Esophagus muscularis mucosa (tissue), 4 donors: ENCODE results near the gene SCTR. TPM values are rescaled to one million over a fixed set of nuclear protein-coding genes. Genes with fewer than 3 reads are reported as not detected.

ENCODE experiments used
- DNase-seq: peaks from one replicate; pipeline ENCODE4 v3.0.0-alpha.2; 2017; ENCODE audit errors: extremely low spot score
- H3K27ac ChIP-seq, 4 donors: fragments of 200-600 bp; sonication (generic); replicated peaks in 1 of 4; 1 replicate in 3 of 4; 2 replicates in 1 of 4; pipeline ENCODE4 v1.5.1; 2016 to 2019; ENCODE audit warnings: mild to moderate bottlenecking in 1 of 4
- H3K27me3 ChIP-seq, 4 donors: fragments of 200-600 bp; sonication (generic); one replicate each; pipeline versions ENCODE4 v1.5.1 to v1.6.0; 2016 to 2019
- H3K36me3 ChIP-seq, 4 donors: fragments of 200-600 bp; sonication (generic); one replicate each; pipeline ENCODE4 v1.5.1; 2016 to 2019
- H3K4me1 ChIP-seq, 4 donors: fragments of 200-600 bp; sonication (generic); one replicate each; pipeline ENCODE4 v1.5.1; 2016 to 2019
- H3K4me3 ChIP-seq, 4 donors: fragments of 200-600 bp; sonication (generic); 1 replicate in 2 of 4; 2 replicates in 2 of 4; pipeline ENCODE4 v1.5.1; 2016 to 2019; ENCODE audit warnings: mild to moderate bottlenecking in 4 of 4, moderate library complexity in 1 of 4
- H3K9me3 ChIP-seq, 4 donors: fragments of 200-600 bp; sonication (generic); 1 replicate in 3 of 4; 2 replicates in 1 of 4; pipeline ENCODE4 v1.5.1; 2016 to 2019
- CTCF ChIP-seq, 3 experiments: fragments of 200-600 bp in 2 of 3; fragments of 450-650 bp in 1 of 3; sonication (generic) in 2 of 3; IDR thresholded peaks; one replicate each; pipeline ENCODE4 v1.5.1; 2017 to 2019; ENCODE audit warnings: antibody characterized with exemption in 3 of 3, mild to moderate bottlenecking in 2 of 3, moderate library complexity in 1 of 3
- EP300 ChIP-seq: sonication (generic); formaldehyde crosslinking; IDR thresholded peaks from one replicate; pipeline ENCODE4 v1.6.1; 2017; ENCODE audit warnings: antibody characterized with exemption
- POLR2A ChIP-seq: fragments of 450-650 bp; IDR thresholded peaks from one replicate; pipeline ENCODE4 v1.6.1; 2017; ENCODE audit warnings: antibody characterized with exemption, moderate library complexity, mild to moderate bottlenecking, low read depth
- POLR2AphosphoS5 ChIP-seq, 2 donors: sonication (generic); formaldehyde crosslinking; IDR thresholded peaks; one replicate each; pipeline ENCODE4 v1.6.1; 2017; ENCODE audit warnings: antibody characterized with exemption in 2 of 2
- WGBS: methylation state at CpG from one replicate; pipeline ENCODE4 v1.1.5; 2018; 5-methylcytosine and 5-hydroxymethylcytosine counted together
- intact Hi-C: fragments of 100-400 bp; cut with DNase I; formaldehyde crosslinking; loops from one replicate; pipeline ENCODE4 v1.15.1; 2023
- total RNA-seq, 4 donors: library from RNA; depleted of rRNA; stranded (reverse); fragments of >200 nt; gene quantifications; one replicate each; pipeline versions ENCODE4 v1.1.0 to v1.2.1, GENCODE V29; 2016

SCTR gene
- total RNA-seq, 4 donors from 2014 or later, result not detected

GRCh38 chr2:119483896-119484718 is 40.2 kb downstream of the SCTR start:
- intact Hi-C loops, result no loop called here

GRCh38 chr2:119483395-119483753 is 40.9 kb downstream of the SCTR start:
- no peaks in the 10 kb centered on the region for H3K9me3 ChIP-seq
- WGBS, result 94% methylated on average over 4 of the region's 5 CpGs
- peaks cover 10 to 35% (median 16%) of the 10 kb centered on the region in 4 donors for H3K4me1 ChIP-seq
- DNase-seq, result no peak
- intact Hi-C loops, result no loop called here
- H3K4me3 ChIP-seq, result no peak overlapping the region
- TF ChIP-seq POLR2AphosphoS5 (IDR thresholded peaks at IDR 0.05) (no peak), POLR2A (no peak), EP300 (no peak), CTCF (IDR thresholded peaks at IDR 0.05) (no peak)
- no peak overlapping the region for H3K27ac ChIP-seq
- H3K27me3 ChIP-seq, result peaks cover 0 to 4% (median 0%) of the 10 kb centered on the region in 4 donors
- no peaks in the 10 kb centered on the region for H3K36me3 ChIP-seq

More at GRCh38 chr2:119483896-119484718, 40.2 kb downstream of the SCTR start:
- H3K9me3 ChIP-seq, result no peaks in the 10 kb centered on the region
- H3K36me3 ChIP-seq, result no peaks in the 10 kb centered on the region
- no peak overlapping the region for H3K4me3 ChIP-seq
- TF ChIP-seq EP300, result no peak
- peaks cover 0 to 4% (median 0%) of the 10 kb centered on the region in 4 donors for H3K27me3 ChIP-seq
- peaks cover 10 to 38% (median 16%) of the 10 kb centered on the region in 4 donors for H3K4me1 ChIP-seq
- no peak overlapping the region for H3K27ac ChIP-seq
- peak; percentile 64 for DNase-seq
- WGBS, result 91% methylated on average over 10 of the region's 11 CpGs

GRCh38 chr2:119482481-119483394 is 41.5 kb downstream of the SCTR start:
- H3K36me3 ChIP-seq, result no peaks in the 10 kb centered on the region
- no peaks in the 10 kb centered on the region for H3K9me3 ChIP-seq
- 69% methylated on average over 12 of the region's 20 CpGs for WGBS
- intact Hi-C loops, result no loop called here
- TF ChIP-seq POLR2A, result no peak
- TF ChIP-seq CTCF (IDR thresholded peaks at IDR 0.05), result no peak
- no peak for TF ChIP-seq EP300
- no peak for TF ChIP-seq POLR2AphosphoS5 (IDR thresholded peaks at IDR 0.05)
- H3K27me3 ChIP-seq, result no peaks in the 10 kb centered on the region
- H3K4me3 ChIP-seq, result no peak overlapping the region
- H3K27ac ChIP-seq, result no peak overlapping the region
- DNase-seq, result peak; percentile 91
- peaks cover 10 to 29% (median 16%) of the 10 kb centered on the region in 4 donors for H3K4me1 ChIP-seq

GRCh38 chr2:119481501-119482455 is 42.5 kb downstream of the SCTR start:
- H3K4me1 ChIP-seq, result peaks cover 10 to 23% (median 12%) of the 10 kb centered on the region in 4 donors
- H3K27me3 ChIP-seq, result peaks cover 0 to 5% (median 0%) of the 10 kb centered on the region in 4 donors
- intact Hi-C loops, result no loop called here
- H3K4me3 ChIP-seq, result no peak overlapping the region
- peak; percentile 84 for DNase-seq
- H3K9me3 ChIP-seq, result no peaks in the 10 kb centered on the region
- TF ChIP-seq CTCF (IDR thresholded peaks at IDR 0.05) (no peak), POLR2A (no peak), POLR2AphosphoS5 (IDR thresholded peaks at IDR 0.05) (no peak), EP300 (no peak)
- WGBS, result 80% methylated on average over 10 of the region's 16 CpGs
- H3K36me3 ChIP-seq, result no peaks in the 10 kb centered on the region
- no peak overlapping the region for H3K27ac ChIP-seq
